Measurements from ENCODE around the gene KCNH3. TPM values are rescaled to one million over a fixed set of nuclear protein-coding genes. Genes with fewer than 3 reads are reported as not detected.

Gene KCNH3
- total RNA-seq, 1 donor from 2014 or later = 0.72 TPM

DNA sequence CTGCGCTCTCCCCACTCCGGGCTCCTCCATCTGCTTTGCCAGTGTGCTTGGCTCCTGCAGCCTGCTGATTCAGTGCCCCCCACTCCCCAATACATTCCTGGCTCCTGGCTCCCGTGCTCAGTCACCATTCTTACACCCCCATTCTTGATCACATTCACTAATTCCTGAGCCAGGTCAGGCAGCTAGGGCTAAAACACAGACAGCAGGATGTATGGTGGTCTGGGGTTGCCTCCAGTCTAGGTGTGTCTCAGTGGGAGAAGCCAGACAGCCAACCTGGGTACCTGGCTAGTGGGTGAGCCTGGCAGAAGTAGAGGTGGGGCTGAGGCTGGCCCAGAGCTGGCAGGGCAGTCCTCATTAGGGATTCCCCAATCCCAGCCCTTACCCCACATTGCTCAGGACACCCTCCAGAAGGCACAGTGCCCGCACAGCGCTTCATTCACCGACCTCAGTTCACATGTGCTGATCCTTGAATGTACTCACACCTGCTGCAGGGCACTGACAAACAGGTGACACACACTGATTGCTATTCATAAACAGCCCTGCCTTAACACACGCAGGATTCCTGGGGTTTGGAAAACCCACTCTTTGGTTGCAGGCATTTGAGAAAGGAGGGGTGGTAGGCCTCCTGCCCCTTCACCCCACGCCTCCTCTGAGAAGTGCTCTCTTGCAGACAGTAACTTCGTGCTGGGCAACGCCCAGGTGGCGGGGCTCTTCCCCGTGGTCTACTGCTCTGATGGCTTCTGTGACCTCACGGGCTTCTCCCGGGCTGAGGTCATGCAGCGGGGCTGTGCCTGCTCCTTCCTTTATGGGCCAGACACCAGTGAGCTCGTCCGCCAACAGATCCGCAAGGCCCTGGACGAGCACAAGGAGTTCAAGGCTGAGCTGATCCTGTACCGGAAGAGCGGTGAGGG, 1.7 kb downstream of the KCNH3 start:
- H3K27ac Mint-ChIP-seq = no peak overlapping the region
- TF ChIP-seq, protein P1, sequence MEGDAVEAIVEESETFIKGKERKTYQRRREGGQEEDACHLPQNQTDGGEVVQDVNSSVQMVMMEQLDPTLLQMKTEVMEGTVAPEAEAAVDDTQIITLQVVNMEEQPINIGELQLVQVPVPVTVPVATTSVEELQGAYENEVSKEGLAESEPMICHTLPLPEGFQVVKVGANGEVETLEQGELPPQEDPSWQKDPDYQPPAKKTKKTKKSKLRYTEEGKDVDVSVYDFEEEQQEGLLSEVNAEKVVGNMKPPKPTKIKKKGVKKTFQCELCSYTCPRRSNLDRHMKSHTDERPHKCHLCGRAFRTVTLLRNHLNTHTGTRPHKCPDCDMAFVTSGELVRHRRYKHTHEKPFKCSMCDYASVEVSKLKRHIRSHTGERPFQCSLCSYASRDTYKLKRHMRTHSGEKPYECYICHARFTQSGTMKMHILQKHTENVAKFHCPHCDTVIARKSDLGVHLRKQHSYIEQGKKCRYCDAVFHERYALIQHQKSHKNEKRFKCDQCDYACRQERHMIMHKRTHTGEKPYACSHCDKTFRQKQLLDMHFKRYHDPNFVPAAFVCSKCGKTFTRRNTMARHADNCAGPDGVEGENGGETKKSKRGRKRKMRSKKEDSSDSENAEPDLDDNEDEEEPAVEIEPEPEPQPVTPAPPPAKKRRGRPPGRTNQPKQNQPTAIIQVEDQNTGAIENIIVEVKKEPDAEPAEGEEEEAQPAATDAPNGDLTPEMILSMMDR (conservative IDR thresholded peaks at IDR 0.05) = no peak
- no peaks in the 10 kb centered on the region for H3K9me3 Mint-ChIP-seq
- peak overlapping the region; percentile 69 for H3K4me3 Mint-ChIP-seq
- H3K4me1 Mint-ChIP-seq (ENCODE audit: unreplicated experiment) = peaks cover 5% of the 10 kb centered on the region
- H3K27me3 Mint-ChIP-seq = peaks cover 87% of the 10 kb centered on the region
- no peaks in the 10 kb centered on the region for H3K36me3 Mint-ChIP-seq
- no peak for DNase-seq (ENCODE audit: extremely low spot score, unreplicated experiment)

DNA sequence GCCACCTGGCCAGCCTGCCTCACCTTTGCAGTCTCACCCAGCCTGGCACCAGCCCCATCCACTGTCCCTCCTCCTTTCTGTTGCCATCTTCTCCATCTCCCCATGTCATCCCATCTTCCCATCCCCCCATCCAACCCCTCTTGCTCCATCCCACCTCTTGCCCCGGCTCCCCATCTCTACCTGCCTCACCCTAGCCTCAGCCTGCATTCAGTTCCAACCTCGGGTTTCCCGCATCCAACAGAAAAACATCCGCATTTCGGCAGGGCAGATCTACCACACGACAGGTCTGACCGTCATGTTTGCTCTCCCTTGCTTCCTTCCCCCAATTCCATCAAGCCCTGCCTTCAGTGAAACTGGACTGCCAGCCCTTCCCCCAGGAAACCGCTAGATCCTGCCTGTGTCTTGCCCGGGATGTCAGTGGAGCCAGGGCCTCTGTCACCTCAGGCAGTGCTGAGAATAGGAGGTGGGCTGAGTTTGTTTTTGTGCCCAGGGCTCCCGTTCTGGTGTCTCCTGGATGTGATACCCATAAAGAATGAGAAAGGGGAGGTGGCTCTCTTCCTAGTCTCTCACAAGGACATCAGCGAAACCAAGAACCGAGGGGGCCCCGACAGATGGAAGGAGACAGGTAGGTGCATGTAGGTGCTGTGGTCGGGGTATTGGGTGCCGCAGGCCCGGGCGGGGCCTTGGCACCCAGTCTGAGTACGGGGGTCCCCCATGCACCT, 2.5 kb downstream of the KCNH3 start:
- H3K4me3 Mint-ChIP-seq = peak overlapping the region; percentile 19
- no peaks in the 10 kb centered on the region for H3K9me3 Mint-ChIP-seq
- H3K27ac Mint-ChIP-seq = no peak overlapping the region
- H3K27me3 Mint-ChIP-seq = peaks cover 87% of the 10 kb centered on the region
- peaks cover 5% of the 10 kb centered on the region for H3K4me1 Mint-ChIP-seq (ENCODE audit: unreplicated experiment)
- H3K36me3 Mint-ChIP-seq = no peaks in the 10 kb centered on the region
- TF ChIP-seq, protein P1 (conservative IDR thresholded peaks at IDR 0.05) = no peak
- DNase-seq (ENCODE audit: extremely low spot score, unreplicated experiment) = no peak

DNA sequence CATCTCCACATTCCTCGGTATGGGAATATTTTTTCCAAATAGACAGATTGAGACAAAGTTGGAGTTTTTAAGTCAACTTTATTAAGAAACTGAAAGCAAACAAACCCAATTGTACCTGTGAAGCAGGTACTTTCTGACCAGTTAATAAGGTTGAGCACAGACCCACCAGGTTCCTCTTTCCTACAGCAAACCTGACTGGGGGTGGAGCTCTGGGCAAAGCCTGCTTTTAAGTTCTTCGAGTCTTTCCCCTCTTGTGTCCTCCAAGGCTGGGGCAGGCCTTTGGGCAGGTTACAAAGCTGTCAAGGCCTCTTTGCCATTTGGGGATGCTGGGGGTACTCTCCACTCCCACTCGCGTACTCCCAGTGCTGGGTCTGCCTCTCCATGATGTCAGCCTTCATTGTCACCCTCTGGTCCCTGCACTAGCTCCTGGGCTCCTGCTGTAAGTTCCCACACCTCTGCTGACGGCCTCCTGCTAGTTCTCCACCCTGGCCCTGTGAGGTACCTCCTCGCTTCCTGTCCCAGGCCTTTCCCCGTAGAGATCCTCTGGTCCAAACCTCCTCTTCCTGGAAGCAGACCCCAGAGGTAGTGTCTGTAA, 3.2 kb downstream of the KCNH3 start:
- Mint-ChIP-seq H3K4me3 (no peak overlapping the region), H3K9me3 (no peaks in the 10 kb centered on the region), H3K4me1 (ENCODE audit: unreplicated experiment) (peaks cover 5% of the 10 kb centered on the region), H3K36me3 (no peaks in the 10 kb centered on the region), H3K27me3 (peaks cover 83% of the 10 kb centered on the region), H3K27ac (no peak overlapping the region)
- DNase-seq (ENCODE audit: extremely low spot score, unreplicated experiment) = no peak
- TF ChIP-seq, protein P1 (conservative IDR thresholded peaks at IDR 0.05) = no peak

DNA sequence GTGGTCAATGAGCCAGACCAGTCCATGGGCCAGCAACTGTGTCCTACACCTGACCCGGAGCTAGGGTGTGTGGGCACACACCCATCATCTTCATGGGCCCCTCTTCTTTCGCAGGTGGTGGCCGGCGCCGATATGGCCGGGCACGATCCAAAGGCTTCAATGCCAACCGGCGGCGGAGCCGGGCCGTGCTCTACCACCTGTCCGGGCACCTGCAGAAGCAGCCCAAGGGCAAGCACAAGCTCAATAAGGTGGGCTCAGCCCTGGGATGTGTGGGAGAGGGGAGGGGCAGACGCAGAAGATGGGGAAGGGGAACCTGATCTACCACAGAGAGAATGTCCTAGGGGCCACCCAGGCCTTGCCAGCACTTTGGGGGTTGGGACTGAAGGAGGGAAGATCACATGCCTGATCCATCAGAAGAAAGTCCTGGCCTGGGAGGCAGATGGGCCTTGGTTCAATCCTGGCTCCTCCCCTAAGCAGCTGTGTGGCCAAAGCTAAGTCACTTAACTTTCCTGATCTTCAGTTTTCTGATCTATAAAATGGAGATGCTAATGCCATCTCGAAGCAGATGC, 3.8 kb downstream of the KCNH3 start:
- H3K27me3 Mint-ChIP-seq = peaks cover 82% of the 10 kb centered on the region
- H3K4me1 Mint-ChIP-seq (ENCODE audit: unreplicated experiment) = peaks cover 5% of the 10 kb centered on the region
- H3K36me3 Mint-ChIP-seq = no peaks in the 10 kb centered on the region
- H3K27ac Mint-ChIP-seq = no peak overlapping the region
- no peak for DNase-seq (ENCODE audit: extremely low spot score, unreplicated experiment)
- TF ChIP-seq, protein P1 (conservative IDR thresholded peaks at IDR 0.05) = no peak
- no peak overlapping the region for H3K4me3 Mint-ChIP-seq
- no peaks in the 10 kb centered on the region for H3K9me3 Mint-ChIP-seq

DNA sequence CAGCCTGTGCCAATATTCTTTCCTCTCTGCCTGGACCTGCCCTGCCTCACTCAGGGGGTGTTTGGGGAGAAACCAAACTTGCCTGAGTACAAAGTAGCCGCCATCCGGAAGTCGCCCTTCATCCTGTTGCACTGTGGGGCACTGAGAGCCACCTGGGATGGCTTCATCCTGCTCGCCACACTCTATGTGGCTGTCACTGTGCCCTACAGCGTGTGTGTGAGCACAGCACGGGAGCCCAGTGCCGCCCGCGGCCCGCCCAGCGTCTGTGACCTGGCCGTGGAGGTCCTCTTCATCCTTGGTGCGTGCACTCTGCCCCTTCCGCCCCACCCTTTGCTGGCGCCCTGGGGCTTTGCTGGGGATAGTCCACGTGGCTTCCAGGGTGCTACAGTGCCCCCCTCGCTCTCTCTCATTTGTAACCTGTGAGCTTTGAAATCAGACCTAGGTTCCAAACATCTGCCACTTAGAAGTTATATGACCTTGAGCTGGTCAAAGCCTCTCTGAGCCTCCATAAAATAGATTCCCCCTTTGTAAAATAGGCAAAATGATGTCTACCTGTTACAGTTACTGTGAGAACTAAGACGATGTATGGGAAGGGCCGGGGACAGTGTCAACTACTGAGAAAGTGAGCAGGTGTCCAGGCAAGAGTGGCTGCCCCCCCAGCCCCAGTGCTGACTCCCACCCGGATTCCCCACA, 4.5 kb downstream of the KCNH3 start:
- Mint-ChIP-seq H3K27me3 (peaks cover 82% of the 10 kb centered on the region), H3K4me1 (ENCODE audit: unreplicated experiment) (peaks cover 5% of the 10 kb centered on the region), H3K36me3 (no peaks in the 10 kb centered on the region), H3K9me3 (no peaks in the 10 kb centered on the region), H3K4me3 (no peak overlapping the region), H3K27ac (no peak overlapping the region)
- DNase-seq (ENCODE audit: extremely low spot score, unreplicated experiment) = no peak
- TF ChIP-seq, protein P1 (conservative IDR thresholded peaks at IDR 0.05) = no peak
